Kidney (tissue), 14 donors: ENCODE data around the gene SLC35D2. TPM values are rescaled to one million over a fixed set of nuclear protein-coding genes. Genes with fewer than 3 reads are reported as not detected.

Source experiments
- DNase-seq, 5 donors: peaks; one replicate each; pipeline ENCODE4 v3.0.0-alpha.2; 2013 to 2020
- FAIRE-seq: peaks from 2 replicates; lab custom pipeline; 2012; peaks lifted over from hg19 to GRCh38; lab: Jason Lieb, UNC
- H3K27ac ChIP-seq, 2 donors: one replicate each; pipeline ENCODE4 v1.7.0; 2013; ENCODE audit warnings: low read depth in 2 of 2, low read length in 2 of 2, inconsistent platforms in 1 of 2
- H3K27me3 ChIP-seq: one replicate; pipeline ENCODE4 v1.7.1; 2013; ENCODE audit warnings: low read length, inconsistent platforms; ENCODE audit not compliant: control insufficient read depth, insufficient read depth
- H3K36me3 ChIP-seq, 3 donors: one replicate each; pipeline versions ENCODE4 v1.7.0 to v1.7.1; 2013; ENCODE audit warnings: low read length in 3 of 3, control low read depth in 1 of 3, inconsistent platforms in 1 of 3; ENCODE audit not compliant: insufficient read depth in 3 of 3, control insufficient read depth in 2 of 3
- H3K4me1 ChIP-seq, 3 donors: one replicate each; pipeline versions ENCODE4 v1.7.0 to v1.7.1; 2013; ENCODE audit warnings: low read length in 3 of 3, inconsistent platforms in 1 of 3, low read depth in 1 of 3; ENCODE audit not compliant: control insufficient read depth in 2 of 3, insufficient read depth in 2 of 3
- H3K4me3 ChIP-seq, 3 donors: one replicate each; pipeline versions ENCODE4 v1.7.0 to v1.8.1; 2013; ENCODE audit warnings: low read length in 3 of 3, control low read depth in 1 of 3, inconsistent platforms in 1 of 3
- H3K9ac ChIP-seq, 3 donors: one replicate each; pipeline versions ENCODE4 v1.7.0 to v1.7.1; 2013; ENCODE audit warnings: low read length in 3 of 3, control low read depth in 1 of 3, inconsistent platforms in 1 of 3
- H3K9me3 ChIP-seq, 3 donors: one replicate each; pipeline versions ENCODE4 v1.7.0 to v1.7.1; 2013; ENCODE audit warnings: low read length in 3 of 3, control low read depth in 1 of 3, inconsistent platforms in 1 of 3; ENCODE audit not compliant: control insufficient read depth in 2 of 3, insufficient read depth in 1 of 3
- CTCF ChIP-seq: IDR thresholded peaks from 3 replicates; pipeline ENCODE4 v1.5.1; 2012; ENCODE audit warnings: mild to moderate bottlenecking, moderate library complexity, borderline replicate concordance; ENCODE audit not compliant: insufficient read depth; ENCODE audit errors: extremely low read depth
- intact Hi-C: fragments of 100-400 bp; cut with DNase I; formaldehyde crosslinking; loops from one replicate; pipeline ENCODE4 v1.11.1; 2022
- polyA plus RNA-seq: library from polyadenylated mRNA; stranded (reverse); fragments of 350-450 nt; fragmentation: Illumina TruSeq; extraction: RNeasy Lipid Tissue Mini Kit (QIAGEN cat#74804); gene quantifications from one replicate; pipeline ENCODE4 v1.2.3, GENCODE V29; 2014; ENCODE audit warnings: low read depth, low replicate concordance; ENCODE audit not compliant: insufficient read depth
- total RNA-seq: library from RNA; stranded (reverse); fragmentation: NEBNext Ultra II Directional; extraction: Animal tissue kit (Norgen Biotek cat#: 25700); gene quantifications from one replicate; pipeline ENCODE4 v1.2.1, GENCODE V29; 2021
- donor health status: control.
- donor health status: control.
- donor health status: control.
- donor health status: control.
- donor health status: control.
- donor health status: DM: yes; HTN: yes; CAD: no.
- donor health status: Normal renal cell carcinoma (clear cell type).

Gene SLC35D2
- total and polyA plus RNA-seq, 2 donors from 2014 or later = 27.7 to 46.1 TPM

DNA sequence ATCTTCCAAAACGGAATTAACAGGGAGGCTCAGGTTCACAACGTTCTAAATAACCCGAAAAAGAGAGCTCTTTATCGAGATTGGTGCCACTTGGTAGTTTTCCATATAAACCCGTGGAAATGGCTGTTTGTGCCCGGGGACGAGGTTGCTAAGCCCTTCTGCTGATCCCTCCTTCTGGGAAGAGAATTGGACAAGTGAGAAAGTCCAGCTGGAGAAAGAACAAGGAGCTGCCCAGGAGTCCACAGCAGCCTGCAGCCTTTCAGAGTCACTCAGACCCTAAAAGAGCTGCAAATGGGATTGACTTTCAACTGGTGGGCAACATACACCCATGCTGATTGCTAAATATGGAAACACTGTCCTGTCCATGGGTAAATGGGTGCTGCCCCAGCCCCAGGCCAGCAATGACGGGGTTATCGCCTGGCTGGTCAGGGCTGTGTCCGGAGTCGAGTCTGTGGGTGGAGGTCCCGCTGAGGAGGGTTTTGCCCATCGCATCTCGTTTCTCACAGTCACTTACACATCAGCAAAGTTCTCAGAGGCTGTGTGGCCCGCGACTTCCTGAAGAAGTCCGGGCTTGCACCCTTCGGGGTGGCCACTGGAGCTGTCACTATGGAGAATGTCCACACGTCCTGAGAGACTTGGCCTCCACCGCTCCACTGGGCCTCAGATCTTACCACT is 40.8 kb downstream of the SLC35D2 start:
- Histone ChIP-seq H3K27me3 (no peaks in the 10 kb centered on the region), H3K9ac (no peak overlapping the region), H3K4me3 (no peak overlapping the region), H3K4me1 (no peaks in the 10 kb centered on the region), H3K36me3 (peaks cover 0 to 10% (median 0%) of the 10 kb centered on the region in 3 donors), H3K27ac (no peak overlapping the region), H3K9me3 (no peaks in the 10 kb centered on the region)
- DNase-seq (peak in 2 of 5 donors; percentile 42 to 81), FAIRE-seq (no peak)
- intact Hi-C loops = no loop called here
- no peak for TF ChIP-seq CTCF

DNA sequence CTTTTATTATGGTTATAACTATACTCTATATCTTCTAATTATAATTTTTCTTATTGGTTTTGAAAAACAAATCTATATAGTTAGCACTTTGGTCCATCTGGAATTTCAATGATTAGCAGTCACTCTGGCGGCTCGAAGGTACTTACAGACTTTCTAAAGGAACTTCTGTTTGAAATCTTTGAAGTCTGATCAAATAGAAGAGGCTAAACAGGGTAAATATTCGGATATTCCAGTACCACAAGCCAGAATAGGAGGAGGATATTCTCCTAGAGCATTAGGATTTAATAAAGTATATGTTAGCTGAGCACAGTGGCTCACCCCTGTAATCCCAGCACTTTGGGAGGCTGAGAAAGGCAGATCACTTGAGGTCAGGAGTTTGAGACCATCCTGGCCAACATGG is 42.8 kb downstream of the SLC35D2 start:
- FAIRE-seq = no peak
- Histone ChIP-seq H3K4me1 (no peaks in the 10 kb centered on the region), H3K4me3 (no peak overlapping the region), H3K27ac (no peak overlapping the region), H3K27me3 (no peaks in the 10 kb centered on the region), H3K36me3 (peaks cover 0 to 10% (median 0%) of the 10 kb centered on the region in 3 donors), H3K9ac (no peak overlapping the region), H3K9me3 (no peaks in the 10 kb centered on the region)
- intact Hi-C loops = no loop called here
- DNase-seq = no peak
- no peak for TF ChIP-seq CTCF

- Histone ChIP-seq H3K36me3 (peaks cover 0 to 9% (median 0%) of the 10 kb centered on the region in 3 donors), H3K9me3 (no peaks in the 10 kb centered on the region), H3K4me3 (no peak overlapping the region), H3K9ac (no peak overlapping the region), H3K27me3 (no peaks in the 10 kb centered on the region), H3K4me1 (no peaks in the 10 kb centered on the region), H3K27ac (no peak overlapping the region)
- intact Hi-C loops = loop anchor here (10.0 kb wide), 1 partner anchor 327 kb away; no protein-coding TSS in a partner anchor
- TF ChIP-seq CTCF = no peak
- no peak for DNase-seq
- FAIRE-seq = no peak
These were observed 45.2 kb downstream of the SLC35D2 start for GRCh38 chr9:96338299-96338698.
